ENCODE data around the gene MALRD1. TPM values are rescaled to one million over a fixed set of nuclear protein-coding genes. Genes with fewer than 3 reads are reported as not detected.

MALRD1 gene
- total RNA-seq, 2 experiments from 2014 or later = not detected

DNA sequence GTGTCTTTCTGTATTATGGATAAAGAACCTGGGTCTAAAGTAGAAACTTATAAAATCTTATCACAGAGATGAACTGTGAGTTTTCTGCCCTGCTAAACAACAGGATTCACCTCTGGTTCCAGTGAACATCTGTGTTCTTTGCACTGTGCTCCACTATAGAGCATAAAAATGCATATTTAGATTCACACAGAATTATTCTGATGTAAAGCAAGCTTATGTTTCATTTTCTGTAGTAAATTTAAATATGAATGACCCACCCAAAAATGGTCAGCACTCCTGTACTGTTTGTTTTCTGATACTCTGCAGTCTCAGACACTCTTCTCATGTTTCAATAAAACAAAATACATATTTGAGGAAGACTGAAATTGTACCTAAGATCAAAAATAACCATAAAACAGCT lies 563.2 kb downstream of the MALRD1 start:
- no peaks in the 10 kb centered on the region for H3K27me3 Mint-ChIP-seq
- ChIA-PET POLR2A (no interaction called here), CTCF (no interaction called here)
- H3K9me3 Mint-ChIP-seq = peaks cover 4% of the 10 kb centered on the region
- H3K36me3 Mint-ChIP-seq (ENCODE audit: low read depth) = no peaks in the 10 kb centered on the region
- no peak overlapping the region for H3K4me3 Mint-ChIP-seq
- no peaks in the 10 kb centered on the region for H3K4me1 Mint-ChIP-seq
- no peak overlapping the region for H3K27ac Mint-ChIP-seq
- no peak for DNase-seq

DNA sequence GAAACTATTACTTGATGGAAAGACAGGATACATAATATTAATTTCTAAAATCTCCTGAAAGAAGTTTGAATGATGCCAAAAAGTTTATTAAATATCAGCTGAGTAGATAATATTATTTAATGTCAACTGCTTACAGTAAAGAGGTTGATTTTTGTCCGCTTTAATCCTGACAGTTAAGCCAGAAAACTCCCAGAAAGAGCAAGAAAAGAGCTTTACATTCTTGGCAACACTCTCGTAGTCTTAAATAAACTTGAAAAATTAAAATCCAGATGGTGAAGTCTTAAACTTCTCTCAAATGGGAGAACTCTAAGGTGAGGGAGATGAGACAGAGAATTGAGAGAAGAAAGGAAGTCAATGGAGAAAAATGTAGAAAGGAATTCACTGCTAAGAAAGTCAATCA lies 568.4 kb downstream of the MALRD1 start:
- Mint-ChIP-seq H3K27me3 (no peaks in the 10 kb centered on the region), H3K36me3 (ENCODE audit: low read depth) (no peaks in the 10 kb centered on the region), H3K4me3 (no peak overlapping the region), H3K4me1 (no peaks in the 10 kb centered on the region), H3K27ac (no peak overlapping the region), H3K9me3 (peaks cover 4% of the 10 kb centered on the region)
- no peak for DNase-seq
- ChIA-PET POLR2A (no interaction called here), CTCF (no interaction called here)

DNA sequence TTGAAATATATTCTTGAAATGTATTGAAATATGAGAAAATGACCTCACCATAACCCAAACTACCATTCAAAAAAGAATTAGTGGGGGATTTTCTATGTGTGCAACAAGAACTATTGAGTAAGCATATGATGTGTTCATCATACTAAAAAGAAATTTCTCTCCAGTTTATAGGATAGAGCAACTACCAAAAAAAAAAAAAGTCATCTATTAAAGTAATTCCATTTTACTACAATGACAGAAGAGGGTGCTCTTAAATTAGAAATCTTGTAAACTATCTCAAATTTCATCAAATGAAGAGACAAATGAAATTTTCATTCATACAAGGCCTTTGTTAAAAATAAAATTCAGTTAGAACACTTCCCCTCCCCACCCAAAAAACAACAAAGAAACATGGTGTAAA lies 572.2 kb downstream of the MALRD1 start:
- DNase-seq = no peak
- Mint-ChIP-seq H3K27me3 (no peaks in the 10 kb centered on the region), H3K36me3 (ENCODE audit: low read depth) (no peaks in the 10 kb centered on the region), H3K4me3 (no peak overlapping the region), H3K27ac (no peak overlapping the region), H3K9me3 (no peaks in the 10 kb centered on the region), H3K4me1 (no peaks in the 10 kb centered on the region)
- POLR2A ChIA-PET = no interaction called here
- CTCF ChIA-PET = no interaction called here

DNA sequence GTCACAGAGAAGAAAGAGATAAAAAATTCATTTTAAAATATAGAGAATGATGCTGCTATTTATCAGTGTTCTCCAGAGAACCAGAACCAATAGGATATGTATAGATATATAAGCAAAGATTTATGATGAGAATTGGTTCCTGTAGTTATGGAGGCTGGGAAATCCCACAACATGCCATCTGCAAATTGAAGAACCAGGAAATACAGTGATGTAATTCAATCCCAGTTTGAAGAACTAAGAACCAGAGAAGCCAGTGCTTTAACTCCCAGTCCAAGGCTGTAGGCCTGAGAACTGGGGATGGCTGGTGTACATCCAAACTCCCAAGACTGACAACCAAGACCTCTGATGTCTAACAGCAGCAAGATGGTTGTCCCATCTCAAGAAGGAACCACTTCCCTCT lies 574.7 kb downstream of the MALRD1 start:
- Mint-ChIP-seq H3K4me3 (no peak overlapping the region), H3K27me3 (no peaks in the 10 kb centered on the region)
- DNase-seq = no peak

DNA sequence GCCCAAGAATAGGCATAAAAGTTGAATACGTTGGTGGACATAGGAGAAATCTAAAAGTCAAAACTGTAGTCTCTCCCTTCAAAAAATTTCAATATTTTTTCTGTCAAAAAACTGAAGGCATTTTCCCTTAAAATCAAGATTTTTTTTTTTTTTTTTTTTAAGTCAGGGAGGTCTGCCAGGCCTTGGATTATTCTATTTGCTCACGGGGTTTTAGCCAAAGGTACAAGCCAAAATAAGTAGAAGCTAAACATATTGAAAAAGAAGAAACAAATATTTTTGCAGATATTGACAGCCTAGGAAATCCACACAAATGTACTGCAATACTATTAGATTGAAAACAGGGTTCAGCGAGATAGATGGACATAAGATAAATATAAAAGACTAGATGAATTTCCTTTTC lies 577.6 kb downstream of the MALRD1 start:
- no peaks in the 10 kb centered on the region for H3K4me1 Mint-ChIP-seq
- H3K27ac Mint-ChIP-seq = no peak overlapping the region
- no peaks in the 10 kb centered on the region for H3K36me3 Mint-ChIP-seq (ENCODE audit: low read depth)
- CTCF ChIA-PET = no interaction called here
- POLR2A ChIA-PET = no interaction called here
- no peak for DNase-seq
- no peak overlapping the region for H3K4me3 Mint-ChIP-seq
- no peaks in the 10 kb centered on the region for H3K9me3 Mint-ChIP-seq
- H3K27me3 Mint-ChIP-seq = no peaks in the 10 kb centered on the region

More for the DNA sequence above, 574.7 kb downstream of the MALRD1 start:
- Mint-ChIP-seq H3K36me3 (ENCODE audit: low read depth) (no peaks in the 10 kb centered on the region), H3K27ac (no peak overlapping the region), H3K4me1 (no peaks in the 10 kb centered on the region), H3K9me3 (no peaks in the 10 kb centered on the region)
- ChIA-PET POLR2A (no interaction called here), CTCF (no interaction called here)

DNA sequence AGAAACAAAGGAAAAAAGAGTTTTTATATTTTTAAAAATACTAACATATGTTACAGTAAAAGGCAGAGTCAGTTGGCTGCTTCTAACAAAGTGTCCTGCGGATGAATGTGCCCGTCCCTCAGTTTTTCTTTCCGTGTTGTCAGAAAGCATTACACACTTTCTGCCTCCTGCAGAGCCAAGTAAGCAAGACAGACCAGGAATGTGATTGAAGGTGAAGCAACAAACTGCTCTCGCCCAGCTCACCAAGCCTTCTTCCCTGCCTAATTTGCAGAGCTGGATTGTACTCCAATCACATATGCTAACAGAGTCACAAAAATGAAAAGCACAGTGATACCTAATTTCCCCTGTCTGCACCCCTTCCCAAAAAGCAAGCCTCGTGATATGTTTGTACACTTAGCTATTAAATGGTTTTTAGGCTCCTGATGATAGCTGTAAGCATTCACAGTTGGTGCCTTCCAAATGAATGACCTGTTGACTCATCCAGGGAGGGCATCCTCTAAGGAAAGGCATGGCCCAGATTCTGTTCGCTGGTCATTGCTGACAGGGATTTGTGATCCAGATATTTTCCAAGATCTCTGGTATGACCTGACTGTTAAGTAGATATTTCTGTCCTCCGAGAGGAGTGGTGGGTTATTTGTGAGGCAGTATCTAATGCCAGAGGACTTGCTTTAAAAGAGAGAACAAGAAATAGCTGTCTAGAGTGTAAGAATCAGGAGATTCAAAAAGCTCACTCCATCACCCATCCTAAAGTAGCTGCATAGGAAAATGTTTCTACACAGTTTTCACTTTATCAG lies 580.4 kb downstream of the MALRD1 start:
- ChIA-PET CTCF (no interaction called here), POLR2A (no interaction called here)
- Mint-ChIP-seq H3K4me1 (no peaks in the 10 kb centered on the region), H3K36me3 (ENCODE audit: low read depth) (no peaks in the 10 kb centered on the region), H3K4me3 (no peak overlapping the region), H3K9me3 (peaks cover 3% of the 10 kb centered on the region), H3K27me3 (no peaks in the 10 kb centered on the region), H3K27ac (no peak overlapping the region)
- DNase-seq = no peak

DNA sequence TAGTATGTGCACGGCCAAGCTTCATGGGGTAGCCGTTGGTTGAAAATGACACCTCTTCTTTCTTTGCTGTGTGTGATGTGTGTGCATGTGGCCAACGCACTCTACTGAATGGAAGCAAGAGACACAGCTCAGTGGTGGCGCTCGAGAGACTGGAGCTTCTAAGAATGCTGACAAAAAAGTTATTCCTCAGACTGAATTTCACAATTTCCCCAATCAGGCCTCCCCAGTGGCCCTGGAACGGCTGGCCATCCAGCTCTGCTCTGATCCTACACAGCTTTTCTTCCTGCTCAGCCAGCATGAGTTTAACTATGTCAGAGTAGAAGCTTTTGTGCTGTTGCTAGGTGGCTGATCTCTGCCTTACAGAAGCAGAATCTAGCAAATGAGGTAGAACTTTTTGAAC lies 581.0 kb downstream of the MALRD1 start:
- ChIA-PET CTCF (no interaction called here), POLR2A (no interaction called here)
- H3K4me1 Mint-ChIP-seq = no peaks in the 10 kb centered on the region
- no peak overlapping the region for H3K27ac Mint-ChIP-seq
- no peak for DNase-seq
- peaks cover 3% of the 10 kb centered on the region for H3K9me3 Mint-ChIP-seq
- H3K27me3 Mint-ChIP-seq = no peaks in the 10 kb centered on the region
- no peaks in the 10 kb centered on the region for H3K36me3 Mint-ChIP-seq (ENCODE audit: low read depth)
- H3K4me3 Mint-ChIP-seq = no peak overlapping the region

DNA sequence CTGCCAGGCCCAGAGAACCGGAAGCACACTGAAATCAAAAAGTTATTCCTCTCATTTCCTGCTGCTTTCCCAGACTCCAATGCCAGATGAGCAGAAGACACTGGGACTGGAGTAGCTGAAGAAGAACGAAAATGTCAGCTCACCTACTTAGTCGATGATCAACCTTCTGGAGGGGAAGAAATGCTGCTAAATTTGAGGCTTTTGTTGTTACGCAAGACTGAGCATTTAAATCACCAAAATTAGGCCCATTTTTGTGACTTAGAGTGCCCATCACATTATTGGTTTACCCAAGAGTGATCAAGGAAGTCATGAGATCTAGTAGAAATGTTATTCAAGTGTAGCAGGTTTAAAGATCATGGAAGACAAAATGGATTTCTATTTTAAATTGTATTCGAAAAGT lies 585.6 kb downstream of the MALRD1 start:
- DNase-seq = no peak
- ChIA-PET POLR2A (no interaction called here), CTCF (no interaction called here)
- no peaks in the 10 kb centered on the region for H3K27me3 Mint-ChIP-seq
- H3K27ac Mint-ChIP-seq = no peak overlapping the region
- peaks cover 3% of the 10 kb centered on the region for H3K9me3 Mint-ChIP-seq
- H3K36me3 Mint-ChIP-seq (ENCODE audit: low read depth) = no peaks in the 10 kb centered on the region
- no peak overlapping the region for H3K4me3 Mint-ChIP-seq
- H3K4me1 Mint-ChIP-seq = peaks cover 2% of the 10 kb centered on the region

DNA sequence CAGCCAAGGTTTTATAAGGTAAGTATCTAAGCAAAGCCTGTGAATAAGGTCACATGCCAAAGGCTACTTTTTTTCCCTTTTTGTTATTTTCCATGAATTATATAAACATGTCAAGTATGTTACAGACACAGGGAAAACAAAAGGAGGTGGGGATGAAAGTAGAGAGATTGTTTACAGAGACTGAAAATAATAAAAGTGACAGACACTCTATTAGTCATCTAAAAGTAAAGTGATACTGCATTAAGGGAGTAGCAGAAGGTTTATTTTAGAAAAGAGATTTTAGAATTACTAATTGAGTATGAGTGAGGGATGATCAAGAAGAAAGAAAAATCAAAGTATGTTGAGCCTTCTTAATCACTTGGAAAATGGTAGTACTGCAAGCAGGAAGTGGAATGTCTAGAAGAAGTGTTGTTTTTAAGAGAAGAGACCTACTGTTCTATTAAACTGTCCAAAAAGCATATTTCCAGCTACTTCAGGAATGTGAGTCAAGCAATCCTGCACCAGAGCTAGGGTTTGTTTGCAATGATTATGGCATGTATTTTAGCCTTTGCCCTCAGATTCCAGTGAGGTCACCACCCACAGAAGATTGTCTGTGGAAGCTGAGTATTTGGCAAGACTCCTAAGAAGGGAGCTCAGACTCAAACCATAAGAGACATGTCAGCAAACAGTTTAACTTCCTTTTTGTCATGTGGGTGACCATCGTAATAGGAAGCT lies 589.7 kb downstream of the MALRD1 start:
- no peak for DNase-seq
- H3K36me3 Mint-ChIP-seq (ENCODE audit: low read depth) = no peaks in the 10 kb centered on the region
- H3K4me3 Mint-ChIP-seq = peak overlapping the region; percentile 36
- CTCF ChIA-PET = no interaction called here
- no peaks in the 10 kb centered on the region for H3K9me3 Mint-ChIP-seq
- no peak overlapping the region for H3K27ac Mint-ChIP-seq
- peaks cover 2% of the 10 kb centered on the region for H3K4me1 Mint-ChIP-seq
- no peaks in the 10 kb centered on the region for H3K27me3 Mint-ChIP-seq
- POLR2A ChIA-PET = no interaction called here

DNA sequence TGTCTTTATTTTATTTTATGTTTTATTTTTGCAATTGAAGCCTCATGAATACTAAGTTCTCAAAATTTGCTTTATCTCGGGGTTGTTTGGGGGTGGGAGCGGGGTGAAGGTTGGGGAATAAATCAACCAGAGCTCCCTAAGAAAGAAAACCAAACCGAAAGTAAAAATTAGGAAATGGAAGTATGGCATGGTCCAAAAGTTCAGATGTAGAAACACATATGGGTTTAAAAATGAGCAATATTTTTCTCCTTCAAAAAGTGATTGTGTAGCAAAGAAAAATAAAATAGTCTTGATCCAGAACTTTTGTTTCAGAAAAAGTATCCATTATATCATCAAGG lies 590.3 kb downstream of the MALRD1 start:
- peak overlapping the region; percentile 36 for H3K4me3 Mint-ChIP-seq
- no peak for DNase-seq
- H3K27me3 Mint-ChIP-seq = no peaks in the 10 kb centered on the region
- POLR2A ChIA-PET = no interaction called here
- CTCF ChIA-PET = no interaction called here
- no peaks in the 10 kb centered on the region for H3K36me3 Mint-ChIP-seq (ENCODE audit: low read depth)
- no peaks in the 10 kb centered on the region for H3K9me3 Mint-ChIP-seq
- no peak overlapping the region for H3K27ac Mint-ChIP-seq
- peaks cover 2% of the 10 kb centered on the region for H3K4me1 Mint-ChIP-seq

DNA sequence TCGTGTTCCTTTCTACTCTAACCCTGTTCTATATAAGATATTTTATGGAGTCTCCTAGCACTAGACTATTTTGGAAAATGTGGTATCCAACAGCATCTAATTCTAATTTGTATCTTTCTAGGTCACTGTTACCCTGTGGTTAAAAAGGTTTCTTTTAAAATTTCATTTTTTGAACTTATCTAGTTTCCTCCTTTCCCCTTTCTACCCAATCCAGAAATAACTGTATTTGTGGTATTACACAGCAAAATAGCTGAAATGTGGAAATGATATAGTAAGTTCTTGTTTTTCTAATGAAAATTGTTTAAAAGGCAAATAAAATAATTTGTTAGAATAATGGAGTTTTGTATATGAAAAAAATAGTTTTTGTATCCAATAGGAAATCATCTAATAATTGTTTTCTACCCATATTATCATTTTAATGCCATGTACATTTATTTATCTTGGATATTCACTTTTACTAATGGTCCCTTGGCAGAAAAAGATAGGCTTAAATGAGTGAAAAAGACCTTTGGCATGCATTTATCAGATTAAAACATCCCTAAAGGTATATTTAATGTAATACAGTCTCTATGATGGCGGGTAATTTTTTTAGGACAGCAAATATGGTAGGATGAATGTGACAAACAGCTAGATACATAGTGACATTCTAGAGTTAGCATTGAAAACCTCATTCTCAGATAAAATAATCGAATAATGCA lies 592.1 kb downstream of the MALRD1 start:
- Mint-ChIP-seq H3K27me3 (no peaks in the 10 kb centered on the region), H3K27ac (no peak overlapping the region), H3K4me3 (no peak overlapping the region), H3K4me1 (peaks cover 2% of the 10 kb centered on the region), H3K36me3 (ENCODE audit: low read depth) (no peaks in the 10 kb centered on the region), H3K9me3 (no peaks in the 10 kb centered on the region)
- ChIA-PET CTCF (no interaction called here), POLR2A (no interaction called here)
- DNase-seq = no peak

DNA sequence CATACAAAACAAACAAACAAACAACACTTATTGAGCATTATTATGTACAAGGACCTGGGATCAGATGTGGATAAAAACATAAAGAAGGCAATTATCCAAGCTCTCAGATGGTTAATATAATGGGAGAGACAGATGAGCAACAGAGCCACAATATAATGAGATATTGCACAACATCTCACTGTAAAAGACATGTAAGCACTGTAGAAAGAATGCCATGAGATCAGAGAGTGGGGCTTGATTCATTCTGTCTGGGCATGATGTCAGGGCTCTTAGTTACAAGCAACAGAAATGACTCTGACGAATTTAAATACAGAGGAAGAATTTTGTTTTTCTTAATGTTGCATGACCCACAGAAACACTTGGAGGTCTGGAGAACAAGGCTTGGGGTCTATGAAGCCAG lies 602.9 kb downstream of the MALRD1 start:
- H3K4me1 Mint-ChIP-seq = no peaks in the 10 kb centered on the region
- no peak overlapping the region for H3K4me3 Mint-ChIP-seq
- no peaks in the 10 kb centered on the region for H3K27me3 Mint-ChIP-seq
- no peak overlapping the region for H3K27ac Mint-ChIP-seq
- CTCF ChIA-PET = no interaction called here
- no peak for DNase-seq
- H3K9me3 Mint-ChIP-seq = peaks cover 4% of the 10 kb centered on the region
- no peaks in the 10 kb centered on the region for H3K36me3 Mint-ChIP-seq (ENCODE audit: low read depth)
- POLR2A ChIA-PET = no interaction called here

DNA sequence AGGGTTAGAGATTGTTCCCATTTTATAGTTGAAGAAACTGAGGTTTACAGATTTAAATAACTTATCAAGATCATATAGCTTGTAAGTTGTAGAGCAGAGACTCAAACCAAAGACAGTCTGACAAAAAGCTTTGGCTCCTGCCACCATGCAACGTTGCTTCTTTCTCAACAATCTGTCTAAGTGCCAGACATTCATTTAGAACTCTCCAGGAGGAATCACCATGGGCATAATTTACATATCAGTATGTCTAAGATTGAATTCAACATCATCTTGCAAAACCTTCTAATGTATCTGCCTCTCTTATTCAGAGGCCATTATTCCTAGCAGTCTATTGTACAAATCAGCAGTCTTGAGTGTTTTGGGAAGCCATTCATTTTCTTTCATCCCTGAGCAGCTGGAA lies 604.1 kb downstream of the MALRD1 start:
- POLR2A ChIA-PET = no interaction called here
- CTCF ChIA-PET = no interaction called here
- no peak overlapping the region for H3K4me3 Mint-ChIP-seq

DNA sequence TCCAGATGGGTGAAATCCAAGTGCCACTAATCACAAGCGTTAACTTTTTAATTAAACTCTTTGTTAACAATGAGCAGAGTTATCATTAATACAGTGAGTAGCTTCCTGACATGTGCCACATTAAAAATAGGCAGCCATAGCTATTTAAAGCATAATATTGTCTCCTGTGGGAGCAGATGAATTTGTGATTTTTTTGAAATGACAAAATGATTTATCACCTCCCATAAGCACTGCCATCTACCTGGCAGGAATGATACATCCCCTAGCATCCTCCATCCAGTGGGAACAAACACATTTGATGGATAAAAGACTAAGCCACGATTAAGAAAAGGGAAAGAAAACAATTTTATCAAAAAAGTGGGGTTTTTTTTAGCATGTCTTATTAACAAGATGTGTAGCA lies 605.3 kb downstream of the MALRD1 start:
- no peaks in the 10 kb centered on the region for H3K4me1 Mint-ChIP-seq

More for the DNA sequence above, 604.1 kb downstream of the MALRD1 start:
- Mint-ChIP-seq H3K27me3 (no peaks in the 10 kb centered on the region), H3K36me3 (ENCODE audit: low read depth) (no peaks in the 10 kb centered on the region), H3K4me1 (no peaks in the 10 kb centered on the region), H3K9me3 (peaks cover 4% of the 10 kb centered on the region), H3K27ac (no peak overlapping the region)
- DNase-seq = no peak

More for the DNA sequence above, 605.3 kb downstream of the MALRD1 start:
- no peak overlapping the region for H3K27ac Mint-ChIP-seq
- H3K27me3 Mint-ChIP-seq = no peaks in the 10 kb centered on the region
- ChIA-PET POLR2A (no interaction called here), CTCF (no interaction called here)
- no peaks in the 10 kb centered on the region for H3K36me3 Mint-ChIP-seq (ENCODE audit: low read depth)
- no peak for DNase-seq
- H3K9me3 Mint-ChIP-seq = peaks cover 4% of the 10 kb centered on the region
- H3K4me3 Mint-ChIP-seq = no peak overlapping the region
